Mesenchymal stem cell (in vitro differentiated cells and primary cell): ENCODE results near the gene ARHGEF16.

ENCODE experiments used
- DNase-seq: peaks from one replicate; pipeline ENCODE4 v3.0.0-alpha.2; 2013
- H2AFZ ChIP-seq: one replicate; pipeline ENCODE4 v1.6.1; 2013; ENCODE audit warnings: low read depth, mild to moderate bottlenecking, control low read depth, inconsistent platforms, low read length, moderate library complexity
- H2AK5ac ChIP-seq: 2 replicates; pipeline ENCODE4 v1.6.1; 2013; ENCODE audit warnings: low read length, moderate library complexity, mild to moderate bottlenecking, inconsistent platforms; ENCODE audit not compliant: severe bottlenecking
- H2BK120ac ChIP-seq: one replicate; pipeline ENCODE4 v1.6.1; 2013; ENCODE audit warnings: low read depth, mild to moderate bottlenecking, inconsistent platforms, low read length, moderate library complexity
- H2BK12ac ChIP-seq, 2 experiments: one replicate each; pipeline ENCODE4 v1.6.1; 2013; ENCODE audit warnings: inconsistent platforms in 2 of 2, low read length in 2 of 2, mild to moderate bottlenecking in 2 of 2, moderate library complexity in 2 of 2, control low read depth in 1 of 2
- H2BK15ac ChIP-seq: one replicate; pipeline ENCODE4 v1.6.1; 2013; ENCODE audit warnings: mild to moderate bottlenecking, low read depth, inconsistent platforms; ENCODE audit not compliant: poor library complexity, severe bottlenecking
- H2BK5ac ChIP-seq: 2 replicates; pipeline ENCODE4 v1.6.1; 2013; ENCODE audit warnings: low read depth, mild to moderate bottlenecking, low read length, control low read depth, inconsistent platforms; ENCODE audit not compliant: poor library complexity, severe bottlenecking
- H3K14ac ChIP-seq, 2 experiments: one replicate each; pipeline ENCODE4 v1.6.1; 2013; ENCODE audit warnings: inconsistent platforms in 2 of 2, low read length in 2 of 2, control low read depth in 1 of 2, mild to moderate bottlenecking in 1 of 2, moderate library complexity in 1 of 2
- H3K18ac ChIP-seq, 2 experiments: one replicate each; pipeline ENCODE4 v1.6.1; 2013; ENCODE audit warnings: inconsistent platforms in 2 of 2, low read length in 2 of 2, control low read depth in 1 of 2, low read depth in 1 of 2, mild to moderate bottlenecking in 1 of 2
- H3K23ac ChIP-seq, 2 experiments: one replicate each; pipeline ENCODE4 v1.6.1; 2013; ENCODE audit warnings: inconsistent platforms in 2 of 2, low read length in 2 of 2, mild to moderate bottlenecking in 2 of 2, moderate library complexity in 2 of 2, control low read depth in 1 of 2
- H3K27ac ChIP-seq: 2 replicates; pipeline ENCODE4 v1.5.1; 2013; ENCODE audit warnings: mild to moderate bottlenecking, moderate library complexity, low read length, control low read depth, inconsistent platforms; ENCODE audit not compliant: poor library complexity, severe bottlenecking
- H3K27me3 ChIP-seq, 2 experiments: 2 replicates each; pipeline versions ENCODE4 v1.6.1 to v1.7.0; 2013; ENCODE audit warnings: low read length in 2 of 2, mild to moderate bottlenecking in 2 of 2, moderate library complexity in 2 of 2, control low read depth in 1 of 2, inconsistent platforms in 1 of 2; ENCODE audit not compliant: control insufficient read depth in 1 of 2, insufficient read depth in 1 of 2
- H3K36me3 ChIP-seq, 2 experiments: 2 replicates each; pipeline versions ENCODE4 v1.6.1 to v1.7.0; 2013; ENCODE audit warnings: low read length in 2 of 2, control low read depth in 1 of 2, inconsistent platforms in 1 of 2, low read depth in 1 of 2, mild to moderate bottlenecking in 1 of 2; ENCODE audit not compliant: insufficient read depth in 2 of 2, control insufficient read depth in 1 of 2
- H3K4ac ChIP-seq, 2 experiments: one replicate each; pipeline ENCODE4 v1.6.1; 2013; ENCODE audit warnings: inconsistent platforms in 2 of 2, low read length in 2 of 2, mild to moderate bottlenecking in 2 of 2, moderate library complexity in 2 of 2, control low read depth in 1 of 2, low read depth in 1 of 2
- H3K4me1 ChIP-seq: 2 replicates; pipeline ENCODE4 v1.6.1; 2013; ENCODE audit warnings: low read depth, low read length, control low read depth; ENCODE audit not compliant: control insufficient read depth, insufficient read depth
- H3K4me2 ChIP-seq: 2 replicates; pipeline ENCODE4 v1.6.1; 2013; ENCODE audit warnings: low read length, mild to moderate bottlenecking, inconsistent platforms; ENCODE audit not compliant: poor library complexity, severe bottlenecking
- H3K4me3 ChIP-seq, 2 experiments: 2 replicates each; pipeline versions ENCODE4 v1.5.1 to v1.7.0; 2013; ENCODE audit warnings: low read length in 2 of 2, mild to moderate bottlenecking in 2 of 2, control low read depth in 1 of 2, low read depth in 1 of 2; ENCODE audit not compliant: insufficient read depth in 1 of 2
- H3K79me1 ChIP-seq: replicated peaks from 2 replicates; pipeline ENCODE4 v1.6.1; 2013; ENCODE audit warnings: mild to moderate bottlenecking, control low read depth, low read length, inconsistent platforms; ENCODE audit not compliant: poor library complexity, severe bottlenecking
- H3K9ac ChIP-seq: 2 replicates; pipeline ENCODE4 v1.7.0; 2013; ENCODE audit warnings: mild to moderate bottlenecking, low read length, moderate library complexity
- H3K9me3 ChIP-seq: 2 replicates; pipeline ENCODE4 v1.7.0; 2013; ENCODE audit warnings: mild to moderate bottlenecking, low read length; ENCODE audit not compliant: control insufficient read depth
- H4K8ac ChIP-seq: one replicate; pipeline ENCODE4 v1.6.1; 2013; ENCODE audit warnings: inconsistent platforms, mild to moderate bottlenecking, low read length, moderate library complexity
- H4K91ac ChIP-seq: one replicate; pipeline ENCODE4 v1.6.1; 2013; ENCODE audit warnings: mild to moderate bottlenecking, low read length, inconsistent platforms
- WGBS: methylation state at CpG from one replicate; pipeline ENCODE4 v1.1.7; 2013; ENCODE audit warnings: mixed read lengths; 5-methylcytosine and 5-hydroxymethylcytosine counted together

The ARHGEF16 gene

DNA sequence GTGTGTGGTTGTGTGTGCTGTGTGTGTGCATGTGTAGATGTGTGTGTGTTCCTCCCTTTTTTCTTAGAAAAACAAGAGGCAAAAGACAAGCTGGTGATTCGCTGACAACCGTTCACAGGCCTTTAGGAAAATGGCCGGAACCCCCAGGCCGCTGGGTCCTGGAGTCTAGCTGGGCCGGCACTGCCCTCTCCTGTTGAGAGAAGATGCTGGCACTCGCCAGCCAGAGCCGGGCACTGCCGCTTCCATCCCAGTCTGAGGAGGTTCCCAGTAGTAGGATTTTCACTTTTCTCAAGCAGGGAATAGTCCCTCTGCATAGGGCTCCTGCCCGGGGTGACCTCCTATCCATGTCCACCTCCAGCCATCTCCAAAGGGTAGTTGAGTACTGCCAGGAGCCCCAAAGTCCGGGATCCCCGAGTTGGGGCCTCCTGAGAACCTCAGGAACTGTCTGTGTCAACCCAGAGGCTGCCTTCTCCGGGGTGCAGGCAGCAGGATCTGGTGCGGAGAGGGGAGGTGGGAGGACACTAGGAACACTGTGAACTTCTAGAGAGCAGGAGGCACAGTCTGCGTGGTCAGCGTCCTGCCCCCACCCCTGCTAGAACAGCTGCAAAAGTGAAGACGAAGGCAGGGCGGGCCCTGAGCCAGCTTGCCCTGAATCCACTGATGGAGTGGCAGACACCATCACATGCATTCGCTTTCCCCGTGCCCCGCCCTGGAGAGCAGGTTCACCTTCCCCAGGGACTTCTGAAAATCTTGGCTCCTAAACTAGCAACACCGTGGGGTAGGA, 44.1 kb upstream of the ARHGEF16 start:
- Histone ChIP-seq H3K14ac (no peak overlapping the region), H2AK5ac (no peak overlapping the region), H3K9ac (no peak overlapping the region), H2BK120ac (no peak overlapping the region), H3K4ac (no peak overlapping the region), H3K4me3 (no peak overlapping the region), H3K4me2 (no peak overlapping the region), H3K23ac (no peak overlapping the region), H3K18ac (no peak overlapping the region), H3K36me3 (no peaks in the 10 kb centered on the region), H2BK5ac (no peak overlapping the region), H3K27me3 (peaks cover 0 to 34% of the 10 kb centered on the region in 2 experiments), H4K91ac (no peak overlapping the region), H2BK12ac (no peak overlapping the region), H2BK15ac (no peak overlapping the region), H3K4me1 (peaks cover 8% of the 10 kb centered on the region), H3K79me1 (no peaks in the 10 kb centered on the region), H4K8ac (no peak overlapping the region), H2AFZ (no peak overlapping the region), H3K27ac (no peak overlapping the region), H3K9me3 (no peaks in the 10 kb centered on the region)
- 76% methylated on average over 21 of the region's 21 CpGs for WGBS
- peak; percentile 1 for DNase-seq

GRCh38 chr1:3411806-3412205, 42.7 kb upstream of the ARHGEF16 start:
- DNase-seq: no peak
- H2BK5ac ChIP-seq: no peak overlapping the region

GRCh38 chr1:3412376-3412775, 42.1 kb upstream of the ARHGEF16 start:
- H3K27ac ChIP-seq: no peak overlapping the region
- no peak overlapping the region for H3K23ac ChIP-seq
- no peak overlapping the region for H3K4ac ChIP-seq
- H3K14ac ChIP-seq: no peak overlapping the region
- H3K4me1 ChIP-seq: peaks cover 8% of the 10 kb centered on the region
- H4K91ac ChIP-seq: no peak overlapping the region
- H2BK15ac ChIP-seq: no peak overlapping the region
- H2BK120ac ChIP-seq: no peak overlapping the region
- H2AK5ac ChIP-seq: no peak overlapping the region
- no peak overlapping the region for H3K9ac ChIP-seq
- no peak overlapping the region for H2BK12ac ChIP-seq
- DNase-seq: no peak
- peaks cover 10% of the 10 kb centered on the region for H3K9me3 ChIP-seq
- H3K4me3 ChIP-seq: no peak overlapping the region
- 93% methylated on average over 32 of the region's 33 CpGs for WGBS
- H3K18ac ChIP-seq: no peak overlapping the region
- no peaks in the 10 kb centered on the region for H3K36me3 ChIP-seq
- H2AFZ ChIP-seq: no peak overlapping the region
- no peaks in the 10 kb centered on the region for H3K79me1 ChIP-seq
- H2BK5ac ChIP-seq: no peak overlapping the region
- H3K27me3 ChIP-seq: peaks cover 0 to 36% of the 10 kb centered on the region in 2 experiments
- H4K8ac ChIP-seq: no peak overlapping the region
- no peak overlapping the region for H3K4me2 ChIP-seq

More at GRCh38 chr1:3411806-3412205, 42.7 kb upstream of the ARHGEF16 start:
- H3K9ac ChIP-seq: no peak overlapping the region
- no peak overlapping the region for H3K27ac ChIP-seq
- peaks cover 8% of the 10 kb centered on the region for H3K4me1 ChIP-seq
- H3K14ac ChIP-seq: no peak overlapping the region
- no peak overlapping the region for H4K91ac ChIP-seq
- no peaks in the 10 kb centered on the region for H3K36me3 ChIP-seq
- H3K9me3 ChIP-seq: peaks cover 4% of the 10 kb centered on the region
- H2BK120ac ChIP-seq: no peak overlapping the region
- H3K79me1 ChIP-seq: no peaks in the 10 kb centered on the region
- no peak overlapping the region for H2BK12ac ChIP-seq
- no peak overlapping the region for H2AFZ ChIP-seq
- no peak overlapping the region for H3K4me2 ChIP-seq
- H3K4me3 ChIP-seq: no peak overlapping the region
- 90% methylated on average over 30 of the region's 30 CpGs for WGBS
- H3K18ac ChIP-seq: no peak overlapping the region
- H2AK5ac ChIP-seq: no peak overlapping the region
- peaks cover 0 to 36% of the 10 kb centered on the region in 2 experiments for H3K27me3 ChIP-seq
- H3K23ac ChIP-seq: no peak overlapping the region
- no peak overlapping the region for H3K4ac ChIP-seq
- no peak overlapping the region for H4K8ac ChIP-seq
- no peak overlapping the region for H2BK15ac ChIP-seq

DNA sequence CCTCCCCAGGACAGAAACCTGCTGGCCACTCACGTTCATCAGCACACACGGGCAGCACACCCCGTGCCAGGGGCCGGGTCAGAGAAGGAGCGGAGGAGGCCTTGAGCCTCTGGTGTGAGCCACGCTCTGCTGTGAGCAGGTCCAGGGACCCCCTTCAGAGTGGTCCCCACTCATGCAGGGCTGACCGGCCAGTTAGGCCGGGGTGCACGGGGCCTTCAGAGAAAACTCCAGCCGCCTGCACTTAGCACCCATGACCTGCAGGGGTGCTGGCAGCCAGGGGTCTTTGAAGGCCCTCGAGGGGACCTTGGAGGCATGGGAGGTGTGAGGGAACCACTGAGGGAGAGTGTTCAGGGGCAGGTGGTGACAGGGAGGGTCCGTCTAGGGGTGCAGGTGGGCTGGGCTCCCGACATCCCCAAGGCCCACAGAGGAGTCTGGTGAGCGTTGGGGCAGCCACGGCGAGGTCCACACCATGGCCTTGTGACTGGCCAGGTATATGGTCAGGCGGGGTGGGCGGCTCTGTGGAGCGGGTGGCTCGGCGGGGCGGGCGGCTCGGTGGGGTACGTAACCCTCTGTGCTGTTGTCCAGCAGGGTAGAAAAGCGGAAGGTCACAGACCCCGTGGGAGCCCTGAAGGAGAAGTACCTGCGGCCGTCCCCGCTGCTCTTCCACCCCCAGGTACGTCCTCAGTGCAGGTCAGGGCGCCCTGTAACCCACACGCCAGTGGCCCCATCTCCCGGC, 40.3 kb upstream of the ARHGEF16 start:
- Histone ChIP-seq H2BK15ac (no peak overlapping the region), H3K36me3 (peaks cover 0 to 4% of the 10 kb centered on the region in 2 experiments), H3K9ac (no peak overlapping the region), H3K4ac (no peak overlapping the region), H3K4me1 (peaks cover 5% of the 10 kb centered on the region), H3K79me1 (no peaks in the 10 kb centered on the region), H2BK5ac (no peak overlapping the region), H3K27me3 (peaks cover 0 to 42% of the 10 kb centered on the region in 2 experiments), H3K18ac (no peak overlapping the region), H3K14ac (no peak overlapping the region), H4K8ac (no peak overlapping the region), H3K9me3 (peaks cover 10% of the 10 kb centered on the region), H3K23ac (no peak overlapping the region), H3K4me3 (no peak overlapping the region), H2BK12ac (no peak overlapping the region), H3K4me2 (no peak overlapping the region), H3K27ac (no peak overlapping the region), H2AK5ac (no peak overlapping the region), H2BK120ac (no peak overlapping the region), H2AFZ (no peak overlapping the region), H4K91ac (no peak overlapping the region)
- WGBS: 90% methylated on average over 34 of the region's 34 CpGs
- DNase-seq: no peak
